ENCODE data around the gene COX6B2. TPM values are rescaled to one million over a fixed set of nuclear protein-coding genes. Genes with fewer than 3 reads are reported as not detected.

COX6B2 gene
- polyA plus RNA-seq, 1 experiment = 0.16 TPM

GRCh38 chr19:55355213-55355821 is 798 bp upstream of the COX6B2 start:
- H3K27me3 ChIP-seq (ENCODE audit: control insufficient read depth, insufficient read depth, low read length) = peaks cover 28% of the 10 kb centered on the region
- ChIA-PET POLR2A (interaction anchor here (1.2 kb wide), 1 partner anchor 16 kb away, joined by 6 read pairs; the partner anchor contains the start of gene IL11), CTCF (no interaction called here)
- H3K4me3 ChIP-seq (ENCODE audit: low read depth, low read length) = no peak overlapping the region
- DNase-seq (ENCODE audit: low read depth, low spot score) = no peak
- H3K27ac ChIP-seq (ENCODE audit: low read depth, low read length) = no peak overlapping the region
- TF ChIP-seq CTCF (IDR thresholded peaks at IDR 0.05; ENCODE audit: low read depth, low read length) = no peak
- peaks cover 5% of the 10 kb centered on the region; the same call in 1 of the 2 replicates for H3K9me3 ChIP-seq (ENCODE audit: control insufficient read depth, insufficient read depth, low read length)

- POLR2A ChIA-PET = no interaction called here
- CTCF ChIA-PET = no interaction called here
- peaks cover 5% of the 10 kb centered on the region; the same call in 1 of the 2 replicates for H3K9me3 ChIP-seq (ENCODE audit: control insufficient read depth, insufficient read depth, low read length)
- H3K27ac ChIP-seq (ENCODE audit: low read depth, low read length) = no peak overlapping the region
- H3K27me3 ChIP-seq (ENCODE audit: control insufficient read depth, insufficient read depth, low read length) = peaks cover 28% of the 10 kb centered on the region
- DNase-seq (ENCODE audit: low read depth, low spot score) = no peak
- peak overlapping the region; percentile 59 for H3K4me3 ChIP-seq (ENCODE audit: low read depth, low read length)
- no peak for TF ChIP-seq CTCF (IDR thresholded peaks at IDR 0.05; ENCODE audit: low read depth, low read length)
Measured at GRCh38 chr19:55353803-55354697, 469 bp downstream of the COX6B2 start.

GRCh38 chr19:55353356-55353802 is 1.1 kb downstream of the COX6B2 start:
- no peak for DNase-seq (ENCODE audit: low read depth, low spot score)
- H3K4me3 ChIP-seq (ENCODE audit: low read depth, low read length) = peak overlapping the region; percentile 59
- CTCF ChIA-PET = interaction anchor here (1.2 kb wide), 1 partner anchor 61 kb away, joined by 3 read pairs; no protein-coding TSS in a partner anchor
- POLR2A ChIA-PET = no interaction called here
- peaks cover 28% of the 10 kb centered on the region for H3K27me3 ChIP-seq (ENCODE audit: control insufficient read depth, insufficient read depth, low read length)
- H3K9me3 ChIP-seq (ENCODE audit: control insufficient read depth, insufficient read depth, low read length) = peaks cover 4% of the 10 kb centered on the region; the same call in 1 of the 2 replicates
- H3K27ac ChIP-seq (ENCODE audit: low read depth, low read length) = no peak overlapping the region
- no peak for TF ChIP-seq CTCF (IDR thresholded peaks at IDR 0.05; ENCODE audit: low read depth, low read length)

- no peak overlapping the region for H3K27ac ChIP-seq (ENCODE audit: low read depth, low read length)
- H3K9me3 ChIP-seq (ENCODE audit: control insufficient read depth, insufficient read depth, low read length) = no peaks in the 10 kb centered on the region; the same call in 1 of the 2 replicates
- ChIA-PET CTCF (interaction anchor here (1.2 kb wide), 1 partner anchor 61 kb away, joined by 3 read pairs; no protein-coding TSS in a partner anchor), POLR2A (interaction anchor here (0.9 kb wide), 1 partner anchor 11 kb away, joined by 5 read pairs; the partner anchor contains the start of gene GARIN5B)
- DNase-seq (ENCODE audit: low read depth, low spot score) = no peak
- TF ChIP-seq CTCF (IDR thresholded peaks at IDR 0.05; ENCODE audit: low read depth, low read length) = no peak
- H3K27me3 ChIP-seq (ENCODE audit: control insufficient read depth, insufficient read depth, low read length) = peaks cover 24% of the 10 kb centered on the region
- no peak overlapping the region for H3K4me3 ChIP-seq (ENCODE audit: low read depth, low read length)
Measured at GRCh38 chr19:55352549-55353145, 1.9 kb downstream of the COX6B2 start.

All from AG04450 (cell line).